Neuronal stem cell (in vitro differentiated cells): ENCODE data around the gene UFM1. TPM values are rescaled to one million over a fixed set of nuclear protein-coding genes. Genes with fewer than 3 reads are reported as not detected.

Source experiments
- DNase-seq: peaks from one replicate; pipeline ENCODE4 v3.0.0-alpha.2; 2013; ENCODE audit warnings: low spot score
- H2AFZ ChIP-seq: one replicate; pipeline ENCODE4 v1.6.1; 2013; ENCODE audit warnings: mild to moderate bottlenecking, low read length, inconsistent platforms
- H2AK5ac ChIP-seq: 2 replicates; pipeline ENCODE4 v1.6.1; 2013; ENCODE audit warnings: low read depth, mild to moderate bottlenecking, inconsistent platforms, low read length, moderate library complexity, mixed read lengths
- H2BK120ac ChIP-seq: 2 replicates; pipeline ENCODE4 v1.6.1; 2013; ENCODE audit warnings: low read depth, mild to moderate bottlenecking, inconsistent platforms, low read length, moderate library complexity, mixed read lengths
- H2BK12ac ChIP-seq: one replicate; pipeline ENCODE4 v1.6.1; 2013; ENCODE audit warnings: low read length, inconsistent platforms
- H2BK15ac ChIP-seq: 2 replicates; pipeline ENCODE4 v1.6.1; 2013; ENCODE audit warnings: mild to moderate bottlenecking, low read length, inconsistent platforms, mixed read lengths
- H2BK5ac ChIP-seq: one replicate; pipeline ENCODE4 v1.6.1; 2013; ENCODE audit warnings: inconsistent platforms, mild to moderate bottlenecking, low read length, moderate library complexity
- H3K14ac ChIP-seq: one replicate; pipeline ENCODE4 v1.6.1; 2013; ENCODE audit warnings: low read length, inconsistent platforms
- H3K18ac ChIP-seq: 2 replicates; pipeline ENCODE4 v1.6.1; 2013; ENCODE audit warnings: low read length, inconsistent platforms
- H3K23ac ChIP-seq: 2 replicates; pipeline ENCODE4 v1.6.1; 2013; ENCODE audit warnings: low read depth, mild to moderate bottlenecking, mixed read lengths, low read length, inconsistent platforms; ENCODE audit not compliant: poor library complexity
- H3K27ac ChIP-seq: replicated peaks from 3 replicates; pipeline ENCODE4 v1.5.1; 2013; ENCODE audit warnings: low read length, inconsistent platforms
- H3K27me3 ChIP-seq, 3 experiments: 2 replicates each; pipeline ENCODE4 v1.6.1; 2013; ENCODE audit warnings: low read length in 3 of 3, mild to moderate bottlenecking in 2 of 3, inconsistent platforms in 1 of 3, low read depth in 1 of 3, mixed read lengths in 1 of 3, moderate library complexity in 1 of 3; ENCODE audit not compliant: control insufficient read depth in 3 of 3, insufficient read depth in 3 of 3
- H3K36me3 ChIP-seq, 2 donors: replicated peaks in 1 of 2; 2 replicates each; pipeline ENCODE4 v1.6.1; 2013; ENCODE audit warnings: low read length in 2 of 2; ENCODE audit not compliant: control insufficient read depth in 2 of 2, insufficient read depth in 2 of 2
- H3K4ac ChIP-seq: 2 replicates; pipeline ENCODE4 v1.6.1; 2013; ENCODE audit warnings: inconsistent platforms, mild to moderate bottlenecking, low read length, moderate library complexity
- H3K4me1 ChIP-seq, 2 donors: 1 replicate in 1 of 2; 2 replicates in 1 of 2; pipeline ENCODE4 v1.6.1; 2013; ENCODE audit warnings: low read length in 2 of 2, low read depth in 1 of 2; ENCODE audit not compliant: control insufficient read depth in 2 of 2, insufficient read depth in 1 of 2
- H3K4me2 ChIP-seq: one replicate; pipeline ENCODE4 v1.6.1; 2013; ENCODE audit warnings: mild to moderate bottlenecking, low read length, inconsistent platforms; ENCODE audit not compliant: insufficient read depth, poor library complexity, severe bottlenecking
- H3K4me3 ChIP-seq, 2 donors: 2 replicates each; pipeline ENCODE4 v1.5.1; 2013; ENCODE audit warnings: low read length in 2 of 2, mild to moderate bottlenecking in 2 of 2, inconsistent platforms in 1 of 2, moderate library complexity in 1 of 2
- H3K79me1 ChIP-seq: one replicate; pipeline ENCODE4 v1.6.1; 2013; ENCODE audit warnings: low read depth, mild to moderate bottlenecking, inconsistent platforms, low read length, moderate library complexity
- H3K9ac ChIP-seq: one replicate; pipeline ENCODE4 v1.6.1; 2013; ENCODE audit warnings: mild to moderate bottlenecking, low read depth, low read length, inconsistent platforms; ENCODE audit not compliant: poor library complexity
- H3K9me3 ChIP-seq, 2 donors: replicated peaks in 1 of 2; 2 replicates each; pipeline versions ENCODE3 to v1.6.1; 2013; ENCODE audit warnings: low read length in 2 of 2, mild to moderate bottlenecking in 2 of 2, inconsistent platforms in 1 of 2, low read depth in 1 of 2, mixed read lengths in 1 of 2, moderate library complexity in 1 of 2; ENCODE audit not compliant: control insufficient read depth in 2 of 2, insufficient read depth in 1 of 2
- H4K8ac ChIP-seq: one replicate; pipeline ENCODE4 v1.6.1; 2013; ENCODE audit warnings: low read depth, mild to moderate bottlenecking, inconsistent platforms, low read length, moderate library complexity
- H4K91ac ChIP-seq: one replicate; pipeline ENCODE4 v1.6.1; 2013; ENCODE audit warnings: low read length, low read depth, mild to moderate bottlenecking, inconsistent platforms; ENCODE audit not compliant: poor library complexity
- WGBS, 2 donors: extraction: QIAGEN DNeasy Blood & Tissue Kit; methylation state at CpG; one replicate each; pipeline ENCODE4 v1.1.7; 2013; ENCODE audit warnings: missing lambda C conversion rate in 2 of 2, mixed read lengths in 1 of 2; ENCODE audit not compliant: insufficient read length in 2 of 2, insufficient replicate concordance in 1 of 2; ENCODE audit errors: extremely low coverage in 2 of 2; 5-methylcytosine and 5-hydroxymethylcytosine counted together
- polyA plus RNA-seq, 2 experiments: library from polyadenylated mRNA; stranded (reverse); fragments of 200-250 nt; gene quantifications; one replicate each; pipeline ENCODE4 v1.2.3, GENCODE V29; 2013

Gene UFM1
- 34.6 TPM for polyA plus RNA-seq (2013, experiment 1 of 2)
- polyA plus RNA-seq (2013, experiment 2 of 2), result 34.7 TPM

DNA sequence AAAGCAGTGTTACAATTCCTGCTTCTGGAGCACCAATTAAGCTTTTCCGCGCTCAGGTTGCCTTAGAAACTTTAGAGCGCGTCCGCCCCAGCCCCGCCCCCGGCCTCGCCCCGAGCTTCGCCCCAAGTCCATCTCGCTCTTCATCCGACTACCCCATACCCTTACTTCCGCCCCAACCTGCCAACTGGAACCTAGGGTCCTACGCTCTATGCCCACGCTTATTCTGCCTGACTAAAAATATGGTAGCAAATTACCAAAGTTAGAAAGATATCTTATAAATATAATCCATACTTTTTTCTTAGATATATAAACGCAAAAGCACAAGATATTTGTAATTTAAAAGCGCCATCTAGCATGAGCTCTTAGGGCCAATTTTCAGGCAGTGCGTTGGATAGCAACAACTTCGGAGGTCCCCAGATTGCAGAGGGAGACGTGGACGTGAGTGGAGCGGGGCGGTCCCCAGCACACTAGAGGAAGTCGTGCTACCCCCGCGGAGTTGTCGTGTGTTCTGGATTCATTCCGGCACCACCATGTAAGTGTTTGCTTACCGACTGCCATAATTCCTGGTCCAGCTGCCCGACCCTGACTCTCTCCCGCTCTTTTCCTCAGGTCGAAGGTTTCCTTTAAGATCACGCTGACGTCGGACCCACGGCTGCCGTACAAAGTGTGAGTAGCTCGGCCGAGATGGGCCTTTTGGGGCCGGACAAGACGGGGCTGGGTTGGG is at the start of gene UFM1:
UFM1 (plus strand) TSS at position 462 of the 724 bp plus-strand sequence; CDS start at position 531, 69 bp downstream.
- WGBS, 2 donors, result no CpG with 5 or more reads among the region's 41 CpGs
- Histone ChIP-seq H2BK5ac (no peak within 1 kb of the TSS), H3K4me2 (peak within 1 kb of the TSS; percentile 52), H4K8ac (no peak within 1 kb of the TSS), H3K18ac (peak within 1 kb of the TSS; percentile 34), H3K14ac (no peak within 1 kb of the TSS), H2AFZ (peak within 1 kb of the TSS; percentile 86), H3K4ac (no peak within 1 kb of the TSS), H2BK12ac (no peak within 1 kb of the TSS), H2BK15ac (no peak within 1 kb of the TSS), H2BK120ac (no peak within 1 kb of the TSS), H2AK5ac (no peak within 1 kb of the TSS), H3K23ac (no peak within 1 kb of the TSS), H3K36me3 (peaks cover 2 to 34% of the 10 kb centered on the region in 2 donors), H3K9ac (peak within 1 kb of the TSS; percentile 85), H3K79me1 (no peaks in the 10 kb centered on the region), H4K91ac (no peak within 1 kb of the TSS), H3K27me3 (peaks cover 0 to 1% (median 0%) of the 10 kb centered on the region in 3 experiments), H3K4me3 (peak within 1 kb of the TSS; percentile 88 to 96), H3K27ac (no peak within 1 kb of the TSS), H3K4me1 (peaks cover 0 to 9% of the 10 kb centered on the region in 2 donors), H3K9me3 (no peaks in the 10 kb centered on the region)
- DNase-seq, result peak; percentile 88

DNA sequence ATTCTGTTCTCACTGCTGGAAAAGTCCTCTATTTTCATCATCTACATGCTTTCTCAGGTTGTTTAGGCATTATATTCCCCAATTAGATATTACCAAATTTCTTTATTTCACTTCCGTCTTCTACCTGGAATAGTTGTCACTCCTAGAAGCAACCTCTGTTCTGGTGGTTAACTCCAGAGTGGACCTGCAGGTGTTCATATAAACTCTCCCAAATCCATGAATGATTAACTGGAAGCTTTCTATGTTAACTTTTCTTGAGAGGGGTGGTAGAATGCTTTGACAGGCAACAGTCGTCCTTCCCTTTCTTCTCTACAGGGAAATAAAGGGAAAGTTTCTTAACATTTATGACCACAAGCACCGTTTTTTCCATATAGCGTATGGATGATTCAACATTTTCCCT is 48.4 kb upstream of the UFM1 start:
- no peak overlapping the region for H3K27ac ChIP-seq
- no peak overlapping the region for H2AK5ac ChIP-seq
- no peaks in the 10 kb centered on the region for H3K27me3 ChIP-seq
- DNase-seq, result no peak
- H3K18ac ChIP-seq, result no peak overlapping the region
- no peak overlapping the region for H2BK12ac ChIP-seq
- H3K79me1 ChIP-seq, result no peaks in the 10 kb centered on the region
- no peak overlapping the region for H3K9ac ChIP-seq
- H2BK120ac ChIP-seq, result no peak overlapping the region
- no peaks in the 10 kb centered on the region for H3K4me1 ChIP-seq
- no peak overlapping the region for H3K4ac ChIP-seq
- no peak overlapping the region for H2BK5ac ChIP-seq
- no peak overlapping the region for H3K4me3 ChIP-seq
- H3K9me3 ChIP-seq, result no peaks in the 10 kb centered on the region
- no peaks in the 10 kb centered on the region for H3K36me3 ChIP-seq
- no peak overlapping the region for H3K4me2 ChIP-seq
- H4K91ac ChIP-seq, result no peak overlapping the region
- H2AFZ ChIP-seq, result no peak overlapping the region
- no peak overlapping the region for H3K14ac ChIP-seq
- no peak overlapping the region for H3K23ac ChIP-seq
- no peak overlapping the region for H2BK15ac ChIP-seq
- no CpG with 5 or more reads among the region's 4 CpGs for WGBS, 2 donors
- H4K8ac ChIP-seq, result no peak overlapping the region

DNA sequence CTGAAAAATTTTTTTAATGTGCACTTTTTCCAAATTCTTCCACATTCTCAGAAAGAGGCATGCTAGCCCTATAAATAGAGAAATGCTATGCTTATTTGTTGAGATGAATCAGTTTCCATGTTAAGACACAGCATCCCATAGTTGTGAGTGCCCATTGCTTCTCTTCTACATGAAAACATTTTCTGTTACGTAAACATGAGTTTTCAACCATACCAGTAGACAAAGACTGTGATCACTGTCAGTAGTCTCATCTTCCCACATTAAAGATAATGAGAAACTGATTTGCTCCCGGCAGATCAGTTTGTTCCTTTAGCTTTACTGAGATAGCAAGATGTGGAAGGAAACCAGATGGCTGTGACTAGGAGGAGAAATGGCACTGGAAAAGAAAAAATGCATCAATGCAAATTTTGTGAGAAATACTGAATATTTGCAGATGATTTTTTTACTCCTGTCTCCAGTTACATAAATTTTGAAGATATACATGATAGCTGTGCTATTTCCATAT is 45.8 kb upstream of the UFM1 start:
- no peak overlapping the region for H2BK5ac ChIP-seq
- H2BK15ac ChIP-seq, result no peak overlapping the region
- H3K14ac ChIP-seq, result no peak overlapping the region
- H3K4me2 ChIP-seq, result no peak overlapping the region
- H4K91ac ChIP-seq, result no peak overlapping the region
- no peak overlapping the region for H2BK12ac ChIP-seq
- H2AK5ac ChIP-seq, result no peak overlapping the region
- no peak overlapping the region for H4K8ac ChIP-seq
- no peaks in the 10 kb centered on the region for H3K27me3 ChIP-seq
- H3K36me3 ChIP-seq, result no peaks in the 10 kb centered on the region
- H3K4me1 ChIP-seq, result no peaks in the 10 kb centered on the region
- H3K23ac ChIP-seq, result no peak overlapping the region
- no peaks in the 10 kb centered on the region for H3K9me3 ChIP-seq
- H3K4ac ChIP-seq, result no peak overlapping the region
- H3K79me1 ChIP-seq, result no peaks in the 10 kb centered on the region
- H3K4me3 ChIP-seq, result no peak overlapping the region
- no peak for DNase-seq
- no peak overlapping the region for H3K18ac ChIP-seq
- no peak overlapping the region for H3K27ac ChIP-seq
- no peak overlapping the region for H2AFZ ChIP-seq
- no CpG with 5 or more reads among the region's 2 CpGs for WGBS, 2 donors
- no peak overlapping the region for H3K9ac ChIP-seq
- no peak overlapping the region for H2BK120ac ChIP-seq

DNA sequence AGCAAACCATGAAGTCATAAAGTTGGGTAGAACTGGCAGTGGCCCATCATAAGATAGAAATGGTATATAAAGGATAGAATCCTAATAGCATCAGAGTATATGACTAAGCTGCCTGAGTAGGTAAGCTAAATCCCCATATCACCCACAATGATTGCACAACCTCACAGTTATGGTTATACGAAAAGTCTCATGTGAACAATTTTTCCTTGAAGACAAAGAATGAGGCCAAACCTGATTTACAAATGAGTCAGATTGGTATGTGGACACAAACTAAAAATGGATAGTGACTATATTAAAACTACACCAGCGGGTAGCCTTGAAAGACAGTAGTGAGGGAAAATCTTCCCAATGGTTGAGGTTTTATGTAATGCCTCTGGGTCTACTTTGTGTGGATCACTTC is 40.9 kb upstream of the UFM1 start:
- Histone ChIP-seq H2BK12ac (no peak overlapping the region), H3K4me1 (no peaks in the 10 kb centered on the region), H3K27me3 (no peaks in the 10 kb centered on the region), H3K14ac (no peak overlapping the region), H2BK120ac (no peak overlapping the region), H3K27ac (no peak overlapping the region), H3K9ac (no peak overlapping the region), H3K4me2 (no peak overlapping the region), H3K18ac (no peak overlapping the region), H3K4me3 (no peak overlapping the region), H2BK15ac (no peak overlapping the region), H4K8ac (no peak overlapping the region), H4K91ac (no peak overlapping the region), H3K36me3 (no peaks in the 10 kb centered on the region), H3K79me1 (no peaks in the 10 kb centered on the region), H3K23ac (no peak overlapping the region), H3K9me3 (no peaks in the 10 kb centered on the region), H2BK5ac (no peak overlapping the region), H3K4ac (no peak overlapping the region), H2AFZ (no peak overlapping the region), H2AK5ac (no peak overlapping the region)
- no peak for DNase-seq
- no CpG with 5 or more reads among the region's 2 CpGs for WGBS, 2 donors
